Neural crest cell (in vitro differentiated cells): ENCODE measurements around the gene PTPRK. TPM values are rescaled to one million over a fixed set of nuclear protein-coding genes. Genes with fewer than 3 reads are reported as not detected.

Source experiments
- DNase-seq: peaks from one replicate; pipeline ENCODE4 v3.0.0; 2021; ENCODE audit warnings: low read depth, mixed read lengths, low spot score
- H3K27ac Mint-ChIP-seq: one replicate; pipeline ENCODE4 v1.8.0; 2021; ENCODE audit warnings: mild to moderate bottlenecking, mixed read lengths; ENCODE audit not compliant: unreplicated experiment
- H3K27me3 Mint-ChIP-seq: 2 replicates; pipeline ENCODE4 v1.8.0; 2021; ENCODE audit warnings: low read depth, mild to moderate bottlenecking, mixed read lengths
- H3K36me3 Mint-ChIP-seq: 2 replicates; pipeline ENCODE4 v1.8.0; 2021; ENCODE audit warnings: low read depth, mild to moderate bottlenecking, mixed read lengths
- H3K4me1 Mint-ChIP-seq: 2 replicates; pipeline ENCODE4 v1.8.0; 2021; ENCODE audit warnings: mixed read lengths
- H3K4me3 Mint-ChIP-seq: one replicate; pipeline ENCODE4 v1.8.0; 2021; ENCODE audit warnings: mild to moderate bottlenecking, mixed read lengths
- H3K9me3 Mint-ChIP-seq: 2 replicates; pipeline ENCODE4 v1.8.0; 2021; ENCODE audit warnings: mixed read lengths
- total RNA-seq: library from RNA; stranded (reverse); gene quantifications from 2 replicates; pipeline ENCODE4 v1.2.1, GENCODE V29; 2021
- TF ChIP-seq, protein P1 (sequence below): fragments of 200-600 bp; sonication (generic); conservative IDR thresholded peaks from 2 replicates; pipeline ENCODE4 v1.5.0; 2021; ENCODE audit warnings: antibody characterized with exemption, mild to moderate bottlenecking

PTPRK gene
- total RNA-seq, 1 donor from 2014 or later: 30.8 TPM

DNA sequence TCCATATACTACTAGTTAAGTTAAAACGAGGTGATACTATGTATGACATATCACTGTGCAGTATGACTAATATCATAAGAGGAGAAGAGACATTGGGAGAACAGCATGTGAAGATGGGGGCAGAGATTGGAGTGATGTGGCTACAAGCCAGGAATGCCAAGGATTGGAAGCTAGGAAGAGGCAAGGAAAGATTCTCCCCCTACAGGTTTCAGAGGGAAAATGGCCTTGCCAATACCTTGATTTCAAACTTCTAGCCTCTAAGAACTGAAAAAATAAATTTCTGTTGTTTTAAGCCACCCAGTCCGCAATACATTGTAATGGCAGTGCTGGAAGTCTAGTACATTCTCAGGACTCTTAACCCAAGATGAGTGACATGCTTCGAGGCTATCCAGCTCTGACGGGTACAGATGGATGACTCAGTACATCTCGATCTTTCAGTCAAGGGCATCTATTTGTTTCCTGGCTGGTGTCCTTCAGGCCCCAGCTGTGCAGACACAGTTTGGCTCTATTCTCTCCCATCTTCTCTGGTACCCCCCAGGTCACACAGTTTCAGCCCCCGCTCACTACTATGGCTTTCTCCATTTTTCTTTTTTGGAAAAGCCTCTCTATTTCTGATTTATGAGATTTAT lies 564.0 kb downstream of the PTPRK start:
- Mint-ChIP-seq H3K27ac (no peak overlapping the region), H3K4me1 (no peaks in the 10 kb centered on the region), H3K9me3 (peaks cover 8% of the 10 kb centered on the region), H3K27me3 (no peaks in the 10 kb centered on the region), H3K36me3 (no peaks in the 10 kb centered on the region), H3K4me3 (no peak overlapping the region)
- no peak for DNase-seq
- TF ChIP-seq, protein P1, sequence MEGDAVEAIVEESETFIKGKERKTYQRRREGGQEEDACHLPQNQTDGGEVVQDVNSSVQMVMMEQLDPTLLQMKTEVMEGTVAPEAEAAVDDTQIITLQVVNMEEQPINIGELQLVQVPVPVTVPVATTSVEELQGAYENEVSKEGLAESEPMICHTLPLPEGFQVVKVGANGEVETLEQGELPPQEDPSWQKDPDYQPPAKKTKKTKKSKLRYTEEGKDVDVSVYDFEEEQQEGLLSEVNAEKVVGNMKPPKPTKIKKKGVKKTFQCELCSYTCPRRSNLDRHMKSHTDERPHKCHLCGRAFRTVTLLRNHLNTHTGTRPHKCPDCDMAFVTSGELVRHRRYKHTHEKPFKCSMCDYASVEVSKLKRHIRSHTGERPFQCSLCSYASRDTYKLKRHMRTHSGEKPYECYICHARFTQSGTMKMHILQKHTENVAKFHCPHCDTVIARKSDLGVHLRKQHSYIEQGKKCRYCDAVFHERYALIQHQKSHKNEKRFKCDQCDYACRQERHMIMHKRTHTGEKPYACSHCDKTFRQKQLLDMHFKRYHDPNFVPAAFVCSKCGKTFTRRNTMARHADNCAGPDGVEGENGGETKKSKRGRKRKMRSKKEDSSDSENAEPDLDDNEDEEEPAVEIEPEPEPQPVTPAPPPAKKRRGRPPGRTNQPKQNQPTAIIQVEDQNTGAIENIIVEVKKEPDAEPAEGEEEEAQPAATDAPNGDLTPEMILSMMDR: peak; percentile 22

GRCh38 chr6:127954082-127954481 lies 566.3 kb downstream of the PTPRK start:
- Mint-ChIP-seq H3K27ac (no peak overlapping the region), H3K36me3 (no peaks in the 10 kb centered on the region), H3K4me1 (no peaks in the 10 kb centered on the region), H3K27me3 (no peaks in the 10 kb centered on the region), H3K4me3 (no peak overlapping the region), H3K9me3 (peaks cover under 1% of the 10 kb centered on the region)
- TF ChIP-seq, protein P1: no peak
- no peak for DNase-seq

DNA sequence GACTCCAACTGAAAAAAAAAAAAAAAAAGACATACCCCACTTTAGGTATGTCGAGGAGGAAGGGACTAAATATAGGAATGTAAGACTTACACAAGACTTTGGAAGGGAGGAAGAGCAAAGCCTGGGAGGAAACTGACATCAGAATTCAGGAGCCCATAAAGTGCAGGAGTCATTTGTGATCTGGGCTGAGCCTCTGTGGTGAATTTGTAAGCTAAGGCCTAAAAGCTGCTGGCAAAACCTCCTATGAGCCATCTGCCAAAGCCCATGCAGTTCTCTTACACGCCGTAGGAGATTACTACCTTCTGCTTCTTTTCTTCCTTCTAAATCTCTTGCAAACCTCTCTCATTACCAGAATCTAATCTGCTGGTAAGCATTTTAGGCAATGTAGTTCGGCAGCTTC lies 567.6 kb downstream of the PTPRK start:
- Mint-ChIP-seq H3K4me3 (no peak overlapping the region), H3K27me3 (no peaks in the 10 kb centered on the region), H3K27ac (no peak overlapping the region), H3K4me1 (no peaks in the 10 kb centered on the region), H3K9me3 (no peaks in the 10 kb centered on the region), H3K36me3 (no peaks in the 10 kb centered on the region)
- TF ChIP-seq, protein P1: no peak
- DNase-seq: no peak

GRCh38 chr6:127952176-127952575 lies 568.2 kb downstream of the PTPRK start:
- TF ChIP-seq, protein P1: no peak
- no peak overlapping the region for H3K4me3 Mint-ChIP-seq
- H3K36me3 Mint-ChIP-seq: no peaks in the 10 kb centered on the region
- H3K27me3 Mint-ChIP-seq: no peaks in the 10 kb centered on the region
- no peak overlapping the region for H3K27ac Mint-ChIP-seq
- H3K4me1 Mint-ChIP-seq: no peaks in the 10 kb centered on the region
- DNase-seq: no peak
- no peaks in the 10 kb centered on the region for H3K9me3 Mint-ChIP-seq

DNA sequence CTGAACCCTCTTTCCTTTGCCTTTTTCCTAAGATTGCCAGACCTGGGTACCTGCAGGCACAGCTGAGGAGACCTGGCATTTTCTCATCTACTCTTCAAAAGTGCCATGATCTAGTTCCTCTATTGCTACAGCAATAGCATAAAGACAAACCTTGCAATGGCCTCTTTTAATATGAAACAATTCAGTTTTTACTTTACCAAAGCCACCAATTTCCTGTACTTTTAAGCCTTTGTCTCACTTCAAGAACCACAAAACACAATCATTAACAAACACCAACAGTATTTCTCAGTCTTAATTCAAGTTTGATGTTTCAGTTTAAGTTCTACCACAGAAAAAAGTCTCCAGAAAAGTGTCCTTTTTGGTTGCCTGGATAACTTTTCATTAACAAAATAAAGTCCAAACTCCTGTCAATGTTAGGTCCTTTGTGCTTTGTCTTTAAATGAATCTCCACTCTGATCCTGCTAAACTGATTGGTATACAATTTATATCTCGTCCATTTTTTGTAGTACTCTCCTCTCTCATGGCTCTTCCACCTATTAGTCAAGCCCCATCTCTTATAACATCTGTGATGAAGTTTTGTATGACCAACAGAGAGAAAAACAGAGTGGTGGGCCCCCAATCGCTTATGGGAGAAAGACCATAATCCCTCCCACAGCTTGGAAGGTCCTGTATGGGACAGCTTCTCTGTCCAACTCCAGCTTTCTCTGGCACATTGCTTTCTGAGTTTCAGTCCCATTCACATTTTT lies 569.1 kb downstream of the PTPRK start:
- Mint-ChIP-seq H3K4me1 (no peaks in the 10 kb centered on the region), H3K27me3 (no peaks in the 10 kb centered on the region), H3K36me3 (no peaks in the 10 kb centered on the region), H3K27ac (no peak overlapping the region), H3K9me3 (peaks cover 1% of the 10 kb centered on the region), H3K4me3 (no peak overlapping the region)
- TF ChIP-seq, protein P1: no peak
- DNase-seq: no peak
